ENCODE measurements around the gene GDE1.
"Not testable (repeated sequence)": the region's sequence is repeated elsewhere in the genome, so short reads cannot be mapped to it uniquely, and the experiment has no call there.

The GDE1 gene

GRCh38 chr16:19521471-19522396, at the start of gene GDE1:
Gene GDE1, minus strand, starts transcription at chr16:19522098. Its CDS starts 134 bp downstream, at chr16:19521964.
- peak; percentile 92 for DNase-seq

- DNase-seq: no peak
Observed at GRCh38 chr16:19567560-19567959, 45.7 kb upstream of the GDE1 start.

- no peak for DNase-seq
Observed at GRCh38 chr16:19566362-19566761, 44.5 kb upstream of the GDE1 start.

DNA sequence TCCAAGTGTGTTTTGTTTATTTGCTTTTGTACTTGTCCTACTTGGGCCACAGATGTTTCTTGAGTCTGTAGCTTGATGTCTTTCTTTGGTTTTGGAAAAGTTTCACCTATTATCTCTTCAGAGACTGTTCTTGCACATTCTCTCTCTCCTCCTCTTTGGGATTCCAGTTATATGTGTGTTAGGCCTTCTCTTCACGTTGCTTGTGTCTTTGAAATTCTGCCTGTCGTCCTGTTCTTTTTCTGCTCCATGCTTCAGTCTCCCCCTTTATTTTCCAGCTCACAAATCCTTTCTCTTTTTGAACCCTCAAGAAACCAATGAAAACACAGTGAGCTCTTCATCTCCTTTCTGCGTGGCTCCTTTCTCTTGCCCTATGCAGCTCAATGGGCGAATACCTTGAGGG, 41.5 kb upstream of the GDE1 start:
- no peak for DNase-seq

DNA sequence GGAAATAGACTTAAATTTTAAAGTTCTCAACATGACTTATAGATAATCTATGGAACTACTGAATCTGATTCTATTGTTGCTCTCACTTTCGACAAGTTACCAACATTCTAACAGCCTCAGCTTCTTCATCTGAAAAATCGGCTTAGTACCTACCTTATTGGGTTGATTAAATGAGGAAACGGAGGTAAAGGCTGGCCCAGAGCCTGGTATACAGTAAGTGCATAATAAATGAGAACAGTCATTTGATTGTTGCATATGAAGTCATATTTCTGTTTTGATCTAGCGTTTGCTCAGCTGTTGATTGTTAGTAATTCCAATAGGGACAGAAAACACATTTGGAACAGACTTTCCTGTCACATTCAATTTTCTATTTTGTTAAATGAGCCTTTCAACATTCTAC, 38.2 kb upstream of the GDE1 start:
- no peak for DNase-seq

DNA sequence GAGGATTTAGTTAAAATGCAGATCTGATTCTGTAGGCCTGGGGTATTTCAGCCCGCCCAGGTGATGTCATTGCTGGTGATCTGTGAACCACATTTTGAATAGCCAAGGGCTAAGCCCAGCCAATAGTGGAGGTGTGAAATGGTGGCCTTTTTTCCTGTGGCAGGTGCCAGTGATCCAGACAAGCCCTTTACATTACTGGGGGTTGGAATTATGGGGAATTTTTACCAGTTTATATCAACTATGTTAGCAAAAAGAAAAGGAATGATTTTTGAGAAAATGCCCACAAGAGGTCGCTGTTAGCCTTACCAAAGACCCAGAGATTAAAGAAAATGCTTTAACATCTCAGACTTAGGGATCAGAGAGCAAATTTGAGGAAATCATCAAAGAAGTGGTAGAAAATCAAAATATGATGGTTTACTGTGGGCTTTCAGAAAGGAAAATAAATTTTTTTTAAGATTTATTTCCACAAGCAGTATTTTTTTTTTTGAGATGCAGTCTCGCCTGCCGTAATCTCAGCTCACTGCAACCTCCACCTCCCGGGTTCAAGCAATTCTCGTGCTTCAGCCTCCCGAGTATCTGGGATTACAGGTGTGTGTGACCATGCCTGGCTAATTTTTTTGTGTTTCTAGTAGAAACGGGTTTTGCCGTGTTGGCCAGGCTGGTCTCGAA, 37.5 kb upstream of the GDE1 start:
- peak; percentile 26 for DNase-seq

DNA sequence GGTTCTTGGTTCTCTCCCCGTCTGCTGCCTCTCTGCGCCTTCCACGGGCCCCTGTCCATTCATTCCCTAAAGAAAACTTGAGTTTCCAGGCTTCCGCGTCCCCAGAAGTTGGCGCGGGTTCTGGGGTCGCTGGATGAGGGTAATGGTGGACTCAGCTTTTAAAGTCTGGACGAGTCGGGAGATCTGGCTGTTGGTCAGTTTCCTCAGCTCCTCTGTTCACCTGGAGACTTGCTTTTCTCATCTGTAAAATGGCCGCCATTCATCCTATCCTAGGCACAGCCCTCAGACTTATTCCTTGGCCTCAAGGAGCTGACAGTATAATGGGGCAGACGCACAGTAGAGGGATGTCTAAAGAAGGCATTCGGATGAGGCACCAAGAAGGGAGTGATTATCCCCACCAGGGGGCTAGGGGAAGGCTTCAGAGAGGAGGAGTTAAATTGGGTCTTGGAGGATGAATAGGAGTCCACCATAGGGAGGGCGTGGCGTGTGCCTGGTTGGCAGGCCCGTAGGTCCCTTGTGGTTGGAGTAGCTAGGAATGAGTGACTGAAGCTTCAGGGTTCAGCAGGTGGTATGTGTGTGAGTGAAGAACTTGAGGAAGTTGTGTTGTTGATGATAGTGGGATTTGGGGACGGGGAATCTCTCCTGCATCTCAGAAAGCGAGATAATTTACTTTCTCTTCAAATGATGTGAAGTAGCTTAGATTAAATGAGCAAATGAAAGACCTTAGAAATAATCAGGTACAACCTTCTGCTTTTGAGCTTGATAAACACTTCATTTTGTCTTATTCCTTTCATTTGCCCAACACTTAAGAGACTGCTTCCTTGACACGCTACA, 34.3 kb upstream of the GDE1 start:
- peak; percentile 3 for DNase-seq

DNA sequence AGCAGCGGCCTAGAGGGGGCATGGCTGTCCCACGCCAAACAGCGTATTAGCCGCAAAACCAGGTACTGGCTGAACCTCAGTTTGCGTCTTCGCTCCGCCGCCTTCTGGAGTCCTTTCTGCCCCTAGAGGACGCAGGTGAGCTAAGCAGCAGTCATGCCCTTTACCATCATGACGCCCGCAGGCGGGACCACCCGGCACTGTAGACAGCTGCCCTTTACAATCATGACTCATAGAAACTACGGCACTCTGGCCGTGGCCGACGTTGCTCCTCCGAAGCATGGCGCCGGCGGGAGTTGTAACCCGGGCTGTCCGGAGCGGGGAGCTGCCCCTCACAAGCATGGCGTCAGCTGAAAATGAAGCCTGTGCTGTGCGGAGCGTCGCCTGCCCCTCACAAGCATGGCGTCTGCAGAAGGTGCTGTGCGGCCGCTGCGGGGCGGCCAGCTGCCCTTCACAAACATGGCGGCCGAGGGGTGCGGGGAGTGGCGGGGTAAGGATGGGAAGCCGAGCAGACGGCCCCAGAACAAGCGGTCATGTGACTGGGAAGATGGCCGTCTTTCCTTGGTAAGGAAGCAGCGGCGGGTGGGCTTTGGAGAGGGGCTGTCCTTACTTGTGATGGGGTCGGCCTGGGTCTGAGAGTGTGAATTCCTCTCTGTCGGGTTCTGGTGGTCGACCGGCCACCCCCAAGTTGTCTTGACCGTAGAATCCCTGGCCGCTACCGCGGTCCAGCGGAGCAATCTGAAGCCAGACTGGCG, 33.5 kb upstream of the GDE1 start, which contains the start of gene VPS35L:
Gene VPS35L, plus strand, starts transcription at position 518 of the 752 bp plus-strand sequence. Its CDS starts 27 bp downstream, at position 545.
- peak; percentile 97 for DNase-seq

GRCh38 chr16:19549673-19550072, 27.8 kb upstream of the GDE1 start:
- DNase-seq: no peak

DNA sequence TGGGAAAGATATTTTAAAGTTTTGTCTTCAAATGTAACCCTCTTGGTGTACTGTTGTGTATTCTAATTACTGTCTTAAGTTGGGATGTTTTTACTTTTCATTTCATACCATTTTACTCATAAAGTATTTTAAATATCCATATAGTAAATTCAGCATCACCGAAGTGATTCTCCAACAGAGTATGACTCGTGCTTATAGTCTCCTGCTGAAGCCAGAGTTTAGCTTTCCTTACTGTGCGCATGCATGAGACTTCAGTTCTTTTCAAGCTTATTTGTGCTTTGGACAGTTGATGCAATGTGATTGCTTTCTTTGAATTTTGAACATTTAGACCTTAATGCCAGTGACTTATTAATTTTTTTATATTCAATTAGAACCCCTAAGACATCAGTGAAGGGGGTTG, 26.2 kb upstream of the GDE1 start:
- no peak for DNase-seq

DNA sequence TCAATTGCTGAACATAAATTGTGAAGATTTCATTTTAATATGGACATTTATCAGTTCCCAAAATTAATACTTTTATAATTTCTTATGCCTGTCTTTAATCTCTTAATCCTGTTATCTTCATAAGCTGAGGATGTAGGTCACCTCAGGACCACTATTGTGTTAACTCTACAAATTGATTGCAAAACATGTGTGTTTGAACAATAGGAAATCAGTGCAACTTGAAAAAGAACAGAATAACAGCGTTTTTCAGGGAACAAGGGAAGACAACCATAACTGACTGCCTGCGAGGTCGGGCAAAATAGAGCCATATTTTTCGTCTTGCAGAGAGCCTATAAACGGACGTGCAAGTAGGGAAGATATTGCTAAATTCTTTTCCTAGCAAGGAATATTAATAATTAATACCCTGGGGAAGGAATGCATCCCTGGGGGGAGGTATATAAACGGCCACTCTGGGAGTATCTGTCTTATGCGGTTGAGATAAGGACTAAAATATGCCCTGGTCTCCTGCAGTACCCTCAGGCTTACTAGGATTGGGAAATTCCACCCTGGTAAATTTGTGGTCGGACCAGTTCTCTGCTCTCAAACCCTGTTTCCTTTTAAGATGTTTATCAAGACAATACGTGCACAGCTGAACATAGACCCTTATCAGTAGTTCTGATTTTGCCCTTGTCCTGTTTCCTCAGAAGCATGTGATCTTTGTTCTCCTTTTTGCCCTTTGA, 21.5 kb upstream of the GDE1 start:
- not testable (repeated sequence) for DNase-seq

DNA sequence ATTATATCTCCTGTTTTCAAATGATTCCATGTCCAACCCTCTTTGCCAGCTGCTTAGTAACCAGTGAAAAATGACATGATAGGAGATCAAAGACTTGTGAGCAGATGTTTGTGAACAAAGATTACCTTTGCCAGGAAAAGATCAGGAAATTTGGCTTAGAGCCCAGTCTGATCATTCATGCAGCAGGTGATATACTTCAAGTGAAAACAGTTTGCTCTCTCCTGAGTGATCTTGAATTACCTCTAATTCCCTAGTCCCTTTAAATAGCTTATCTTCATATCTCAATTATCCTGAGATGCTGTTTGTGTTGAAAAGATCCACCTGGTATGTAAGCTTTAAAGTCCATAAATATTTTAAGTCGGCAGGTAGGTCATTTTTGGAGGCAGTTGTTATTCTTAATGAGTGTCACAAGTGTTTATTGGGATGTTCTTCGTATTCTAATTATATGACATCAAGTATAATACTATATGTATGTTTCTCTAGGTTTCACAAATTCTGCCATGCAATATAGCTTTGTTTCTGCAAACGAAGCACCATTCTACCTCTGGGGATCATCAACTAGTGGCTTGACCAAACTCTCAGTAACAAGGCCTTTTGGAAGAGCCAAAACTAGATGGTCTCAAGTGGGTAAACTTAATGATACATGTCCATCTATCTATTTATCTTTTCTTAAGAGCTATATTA, 20.4 kb upstream of the GDE1 start:
- peak; percentile 91 for DNase-seq

DNA sequence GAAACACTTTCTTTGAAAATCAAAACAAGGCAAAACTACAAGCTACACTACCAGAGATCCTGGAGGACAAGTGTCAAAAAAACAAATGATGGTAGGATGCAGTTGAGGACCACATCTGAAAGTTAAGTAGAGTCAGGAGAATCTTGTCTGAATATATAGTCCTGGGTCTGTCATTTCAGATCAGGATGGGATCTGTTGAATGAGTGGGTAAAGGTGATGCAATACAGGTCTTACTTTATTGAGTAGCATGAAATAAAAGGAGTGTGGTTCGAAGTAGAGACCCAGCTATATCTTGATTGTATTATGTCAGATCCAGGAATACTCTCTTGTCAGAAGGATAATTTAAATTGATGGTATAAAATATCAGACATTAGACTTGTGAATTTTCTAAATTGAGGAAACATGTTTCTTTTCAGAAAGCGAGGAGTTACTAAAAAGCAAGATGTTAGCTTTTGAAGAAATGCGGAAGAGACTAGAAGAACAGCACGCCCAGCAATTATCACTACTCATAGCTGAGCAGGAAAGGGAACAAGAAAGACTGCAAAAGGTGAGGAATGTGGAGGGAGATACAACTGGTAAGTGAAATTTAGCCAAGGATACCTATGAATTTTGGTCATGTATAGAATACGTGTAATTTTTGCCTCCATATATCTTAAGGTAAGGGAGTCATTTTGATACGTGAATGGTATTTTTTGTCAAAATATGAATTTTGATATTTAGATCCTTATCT, 18.5 kb upstream of the GDE1 start:
- DNase-seq: no peak

DNA sequence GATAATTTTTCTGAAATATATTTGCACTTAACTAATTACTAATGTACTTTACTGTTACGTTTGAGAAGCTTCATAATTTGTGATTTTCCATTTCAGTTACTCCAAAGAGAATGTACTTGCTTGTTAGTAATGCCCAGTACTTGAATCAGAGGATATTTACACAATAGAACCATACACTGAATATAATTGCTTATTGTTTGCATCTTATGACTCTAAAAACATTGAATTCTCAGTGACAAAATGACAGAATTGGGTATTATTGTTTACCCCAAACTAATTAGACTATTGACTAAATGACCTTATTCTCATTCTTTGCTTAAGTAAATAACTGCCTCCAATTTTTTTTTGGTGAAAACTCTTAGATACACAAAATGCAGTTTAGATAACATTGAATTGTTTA, 10.7 kb upstream of the GDE1 start:
- peak; percentile 17 for DNase-seq

- no peak for DNase-seq
Observed at GRCh38 chr16:19528666-19529065, 6.8 kb upstream of the GDE1 start.

GRCh38 chr16:19527161-19527560, 5.3 kb upstream of the GDE1 start:
- no peak for DNase-seq

GRCh38 chr16:19525385-19525723, 3.5 kb upstream of the GDE1 start:
- DNase-seq: no peak

DNA sequence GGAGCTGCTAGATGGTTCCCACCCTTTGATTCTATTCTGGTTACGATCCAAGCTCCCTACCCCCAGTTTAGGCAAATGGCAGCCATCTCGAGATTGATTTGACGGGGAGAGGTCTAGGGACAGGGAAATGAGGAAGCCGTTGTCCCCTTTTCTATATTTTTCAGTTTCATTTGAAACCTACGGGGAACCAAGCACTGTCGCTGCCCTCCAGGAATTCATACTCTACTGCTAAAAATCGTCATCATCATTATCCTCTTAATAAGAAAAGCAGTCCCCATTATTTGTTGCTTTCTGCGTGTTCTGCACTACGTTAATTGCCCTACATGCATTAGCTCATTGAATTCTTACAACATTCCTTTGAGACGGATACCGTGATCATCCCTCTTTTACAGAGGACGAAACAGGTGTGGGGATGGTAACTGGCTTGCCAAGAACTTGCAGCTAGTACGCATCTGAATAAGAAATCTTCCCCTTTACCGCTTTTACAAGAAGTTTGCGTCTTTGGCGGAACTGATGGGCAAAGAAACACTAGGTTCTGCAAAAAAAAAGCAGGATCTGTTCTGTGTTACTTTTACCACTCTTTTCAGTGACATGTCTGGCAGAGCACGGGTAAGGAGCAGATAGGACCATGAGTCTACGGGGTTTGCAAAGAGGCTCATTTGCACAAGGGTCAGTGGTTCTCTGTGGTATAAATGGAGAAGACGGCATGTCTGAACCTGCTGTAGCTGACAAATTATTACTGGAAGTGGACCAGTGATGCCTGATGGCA, 2.9 kb upstream of the GDE1 start:
- no peak for DNase-seq

GRCh38 chr16:19524356-19524615, 2.4 kb upstream of the GDE1 start:
- no peak for DNase-seq

All from COR-L47 (cell line).